Placental pericyte (primary cell): ENCODE measurements around the gene CDC42BPB. TPM values are rescaled to one million over a fixed set of nuclear protein-coding genes. Genes with fewer than 3 reads are reported as not detected.

ENCODE experiments used
- total RNA-seq: library from RNA; depleted of rRNA; stranded (reverse); fragments of >200 nt; gene quantifications from 2 replicates; pipeline ENCODE4 v1.2.3, GENCODE V29; 2012

CDC42BPB gene, protein sequence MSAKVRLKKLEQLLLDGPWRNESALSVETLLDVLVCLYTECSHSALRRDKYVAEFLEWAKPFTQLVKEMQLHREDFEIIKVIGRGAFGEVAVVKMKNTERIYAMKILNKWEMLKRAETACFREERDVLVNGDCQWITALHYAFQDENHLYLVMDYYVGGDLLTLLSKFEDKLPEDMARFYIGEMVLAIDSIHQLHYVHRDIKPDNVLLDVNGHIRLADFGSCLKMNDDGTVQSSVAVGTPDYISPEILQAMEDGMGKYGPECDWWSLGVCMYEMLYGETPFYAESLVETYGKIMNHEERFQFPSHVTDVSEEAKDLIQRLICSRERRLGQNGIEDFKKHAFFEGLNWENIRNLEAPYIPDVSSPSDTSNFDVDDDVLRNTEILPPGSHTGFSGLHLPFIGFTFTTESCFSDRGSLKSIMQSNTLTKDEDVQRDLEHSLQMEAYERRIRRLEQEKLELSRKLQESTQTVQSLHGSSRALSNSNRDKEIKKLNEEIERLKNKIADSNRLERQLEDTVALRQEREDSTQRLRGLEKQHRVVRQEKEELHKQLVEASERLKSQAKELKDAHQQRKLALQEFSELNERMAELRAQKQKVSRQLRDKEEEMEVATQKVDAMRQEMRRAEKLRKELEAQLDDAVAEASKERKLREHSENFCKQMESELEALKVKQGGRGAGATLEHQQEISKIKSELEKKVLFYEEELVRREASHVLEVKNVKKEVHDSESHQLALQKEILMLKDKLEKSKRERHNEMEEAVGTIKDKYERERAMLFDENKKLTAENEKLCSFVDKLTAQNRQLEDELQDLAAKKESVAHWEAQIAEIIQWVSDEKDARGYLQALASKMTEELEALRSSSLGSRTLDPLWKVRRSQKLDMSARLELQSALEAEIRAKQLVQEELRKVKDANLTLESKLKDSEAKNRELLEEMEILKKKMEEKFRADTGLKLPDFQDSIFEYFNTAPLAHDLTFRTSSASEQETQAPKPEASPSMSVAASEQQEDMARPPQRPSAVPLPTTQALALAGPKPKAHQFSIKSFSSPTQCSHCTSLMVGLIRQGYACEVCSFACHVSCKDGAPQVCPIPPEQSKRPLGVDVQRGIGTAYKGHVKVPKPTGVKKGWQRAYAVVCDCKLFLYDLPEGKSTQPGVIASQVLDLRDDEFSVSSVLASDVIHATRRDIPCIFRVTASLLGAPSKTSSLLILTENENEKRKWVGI (N-terminal part only)
- 99.8 and 142 TPM in 2 replicates for total RNA-seq

DNA sequence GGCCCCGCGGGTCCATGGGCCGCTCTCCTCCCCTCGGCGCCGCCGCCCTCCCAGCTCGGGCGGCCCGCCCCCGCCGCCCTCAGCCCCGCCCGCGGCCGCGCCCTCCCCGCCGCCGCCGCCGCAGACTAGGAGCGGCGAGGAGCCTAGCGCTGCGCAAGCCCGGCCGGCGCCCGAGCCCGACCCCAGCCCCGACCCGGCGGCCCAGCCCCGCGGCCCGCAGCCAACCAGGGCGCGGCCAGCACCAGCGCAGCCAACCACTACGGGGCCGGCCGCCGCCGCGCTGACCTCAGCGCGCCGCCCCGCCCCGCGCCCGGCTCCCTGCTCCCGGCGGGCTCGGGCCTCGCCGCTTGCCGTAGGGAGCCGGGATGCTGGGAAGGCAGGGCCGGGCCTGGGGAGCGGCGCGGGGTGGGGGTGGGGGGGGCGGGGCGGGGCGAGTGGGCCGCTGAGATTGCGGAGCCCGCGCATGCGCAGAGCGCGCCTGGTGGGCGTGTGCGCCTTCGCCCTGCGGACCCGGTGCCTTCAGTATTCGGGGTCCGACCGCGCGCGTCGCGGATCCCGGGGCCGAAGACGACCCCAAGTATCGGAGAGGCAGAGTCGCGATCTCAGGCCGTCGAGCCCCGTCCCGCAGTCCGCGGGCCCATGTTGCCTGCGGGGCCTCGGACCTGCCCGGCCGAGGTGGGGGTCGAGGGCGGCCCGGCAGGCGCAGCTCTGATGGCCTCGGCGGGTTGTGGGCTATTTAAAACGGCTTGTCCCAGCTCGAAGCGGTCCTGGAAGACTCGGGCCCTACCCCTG lies at the start of gene CDC42BPB:
TSS of gene CDC42BPB (minus strand) at position 178 of the 792 bp plus-strand sequence. CDS start 376 bp downstream, outside the sequence.

DNA sequence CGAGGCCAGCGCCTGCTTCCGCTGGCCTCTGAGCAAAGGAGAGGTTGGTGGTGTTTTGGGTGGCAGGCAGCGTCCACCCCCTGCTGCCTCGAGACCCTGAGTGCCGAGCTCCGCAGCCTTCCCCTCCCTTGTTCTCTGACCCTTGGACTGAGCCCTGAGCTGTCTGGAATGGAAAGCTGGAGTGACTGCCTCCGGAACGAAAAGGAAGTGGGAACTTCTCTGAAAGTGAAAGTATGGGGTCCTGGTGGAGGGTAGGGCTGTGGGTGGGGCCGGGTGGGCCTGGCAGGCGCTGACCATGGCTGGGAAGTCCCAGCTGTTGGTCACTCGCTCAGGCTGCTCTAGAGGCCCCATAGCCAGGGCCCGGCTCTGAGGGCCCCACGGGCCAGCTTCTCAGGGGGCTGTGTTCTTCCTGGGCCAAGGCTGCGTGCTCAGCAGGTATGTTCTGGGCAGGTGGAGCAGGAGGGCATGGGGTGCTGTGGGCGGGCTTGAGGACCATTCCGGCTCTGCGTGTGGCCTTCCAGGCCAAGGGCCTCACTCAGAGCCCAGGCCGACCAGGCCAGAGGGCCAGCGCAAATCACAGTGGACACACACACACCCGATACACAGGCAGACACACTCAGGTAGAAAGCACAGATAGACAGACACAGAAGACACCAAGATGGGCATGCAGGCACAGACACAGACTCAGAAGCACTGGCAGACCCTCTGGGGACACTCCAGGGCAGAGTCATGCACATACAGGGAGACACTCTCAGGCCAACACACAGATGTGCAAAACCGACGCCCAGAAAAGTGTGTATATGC lies 37.3 kb upstream of the CDC42BPB start, which contains the start of gene EXOC3L4:
TSS of gene EXOC3L4 (plus strand) at position 320 of the 804 bp plus-strand sequence. CDS start 5,495 bp downstream, outside the sequence.

GRCh38 chr14:103084021-103084919 lies 26.9 kb upstream of the CDC42BPB start, which contains the start of gene LBHD2:
Gene LBHD2 (plus strand): TSS chr14:103084210. CDS start chr14:103086013, 1,803 bp downstream.

GRCh38 chr14:102922490-102923200 lies 134.7 kb downstream of the CDC42BPB start, which contains the start of gene AMN:
Gene AMN (plus strand): TSS chr14:102922663. CDS start chr14:102922689, 26 bp downstream.

Other genes starting within 250 kb of the CDC42BPB start
- 0.22 TPM in 1 of 2 replicates, not detected in the other for gene AMN, start 134.9 kb downstream of the CDC42BPB start, total RNA-seq
- gene LBHD2, start 26.7 kb upstream of the CDC42BPB start, total RNA-seq, result not detected in 2 replicates
- 0.86 and 2.4 TPM in 2 replicates for gene EXOC3L4, start 37.2 kb upstream of the CDC42BPB start, total RNA-seq
- 69.7 and 89.5 TPM in 2 replicates for gene TNFAIP2, start 65.9 kb upstream of the CDC42BPB start, total RNA-seq